DMS 273 (cell line): Measurements from ENCODE around the gene PDE8A.
"Not testable (repeated sequence)": the region's sequence is repeated elsewhere in the genome, so short reads cannot be mapped to it uniquely, and the experiment has no call there.

Experiments
- DNase-seq: peaks from one replicate; lab custom pipeline; 2025; ENCODE audit not compliant: unreplicated experiment; lab: John Stamatoyannopoulos, UW

The PDE8A gene

GRCh38 chr15:84960391-84961113, 21.1 kb upstream of the PDE8A start:
- no peak for DNase-seq

GRCh38 chr15:84961114-84961452, 20.6 kb upstream of the PDE8A start:
- no peak for DNase-seq

GRCh38 chr15:84961707-84962106, 19.9 kb upstream of the PDE8A start:
- no peak for DNase-seq

- DNase-seq = no peak
These were observed 18.7 kb upstream of the PDE8A start for GRCh38 chr15:84962955-84963354.

GRCh38 chr15:84967380-84967779, 14.3 kb upstream of the PDE8A start:
- DNase-seq = no peak

- DNase-seq = no peak
These were observed 13.4 kb upstream of the PDE8A start for GRCh38 chr15:84968301-84968700.

GRCh38 chr15:84969257-84969656, 12.4 kb upstream of the PDE8A start:
- no peak for DNase-seq

GRCh38 chr15:84970843-84971242, 10.8 kb upstream of the PDE8A start:
- no peak for DNase-seq

- DNase-seq = no peak
These were observed 7.9 kb upstream of the PDE8A start for GRCh38 chr15:84973492-84974460.

- DNase-seq = no peak
These were observed 5.7 kb upstream of the PDE8A start for GRCh38 chr15:84975871-84976351.

GRCh38 chr15:84976746-84977345, 4.8 kb upstream of the PDE8A start:
- no peak for DNase-seq

- DNase-seq = no peak
These were observed 2.0 kb upstream of the PDE8A start for GRCh38 chr15:84979651-84980050.

GRCh38 chr15:84980196-84981053, 1.2 kb upstream of the PDE8A start:
- peak; percentile 90 for DNase-seq

- peak; percentile 97 for DNase-seq
These were observed 474 bp upstream of the PDE8A start for GRCh38 chr15:84981054-84981710.

GRCh38 chr15:84982301-84982920, 755 bp downstream of the PDE8A start:
- DNase-seq = peak; percentile 66

- DNase-seq = no peak
These were observed 1.6 kb downstream of the PDE8A start for GRCh38 chr15:84983294-84983693.

- peak; percentile 9 for DNase-seq
These were observed 2.1 kb downstream of the PDE8A start for GRCh38 chr15:84983711-84984110.

- DNase-seq = no peak
These were observed 3.5 kb downstream of the PDE8A start for GRCh38 chr15:84985158-84985557.

GRCh38 chr15:84987351-84987750, 5.7 kb downstream of the PDE8A start:
- DNase-seq = not testable (repeated sequence)
